HG02870 (cell line): Measurements from ENCODE around the gene PLCH1.
A peak's percentile ranks its signal among the peaks of the same experiment; 100 is the strongest.

Experiments
- ATAC-seq: cut with Tn5 transposase; IDR thresholded peaks from one replicate; pipeline ENCODE4 v1.9.1; 2021; ENCODE audit warnings: mild to moderate bottlenecking, moderate library complexity; ENCODE audit not compliant: unreplicated experiment

PLCH1 gene

GRCh38 chr3:155560135-155560534, 184.7 kb downstream of the PLCH1 start:
- no peak for ATAC-seq

- no peak for ATAC-seq
Measured at GRCh38 chr3:155556531-155556930, 188.3 kb downstream of the PLCH1 start.

GRCh38 chr3:155555479-155556060, 189.3 kb downstream of the PLCH1 start:
- ATAC-seq = no peak

- ATAC-seq = peak; percentile 52
Measured at GRCh38 chr3:155554777-155555451, 190.0 kb downstream of the PLCH1 start.

- peak; percentile 38 for ATAC-seq
Measured at GRCh38 chr3:155553780-155554179, 191.1 kb downstream of the PLCH1 start.

- no peak for ATAC-seq
Measured at GRCh38 chr3:155553326-155553725, 191.5 kb downstream of the PLCH1 start.

GRCh38 chr3:155550391-155550790, 194.5 kb downstream of the PLCH1 start:
- no peak for ATAC-seq

- ATAC-seq = peak; percentile 65
Measured at GRCh38 chr3:155549087-155549486, 195.8 kb downstream of the PLCH1 start.

- no peak for ATAC-seq
Measured at GRCh38 chr3:155548195-155548594, 196.7 kb downstream of the PLCH1 start.

- ATAC-seq = no peak
Measured at GRCh38 chr3:155535098-155535497, 209.8 kb downstream of the PLCH1 start.

GRCh38 chr3:155528579-155528978, 216.3 kb downstream of the PLCH1 start:
- ATAC-seq = no peak

- ATAC-seq = no peak
Measured at GRCh38 chr3:155525324-155525833, 219.5 kb downstream of the PLCH1 start.

- no peak for ATAC-seq
Measured at GRCh38 chr3:155520463-155520862, 224.4 kb downstream of the PLCH1 start.

- ATAC-seq = peak; percentile 77
Measured at GRCh38 chr3:155519078-155519477, 225.8 kb downstream of the PLCH1 start.

GRCh38 chr3:155517903-155518302, 227.0 kb downstream of the PLCH1 start:
- ATAC-seq = no peak

GRCh38 chr3:155516439-155516838, 228.4 kb downstream of the PLCH1 start:
- ATAC-seq = no peak

GRCh38 chr3:155512867-155513261, 232.0 kb downstream of the PLCH1 start:
- ATAC-seq = no peak

GRCh38 chr3:155512175-155512866, 232.6 kb downstream of the PLCH1 start:
- no peak for ATAC-seq

- ATAC-seq = no peak
Measured at GRCh38 chr3:155504682-155505081, 240.2 kb downstream of the PLCH1 start.

- no peak for ATAC-seq
Measured at GRCh38 chr3:155502630-155503029, 242.2 kb downstream of the PLCH1 start.

GRCh38 chr3:155500194-155500818, 244.6 kb downstream of the PLCH1 start:
- no peak for ATAC-seq
